HG03565 (cell line): ENCODE measurements around the gene SPPL2B.

Experiments
- ATAC-seq: cut with Tn5 transposase; IDR thresholded peaks from one replicate; pipeline ENCODE4 v1.9.1; 2021; ENCODE audit warnings: mild to moderate bottlenecking, moderate library complexity; ENCODE audit not compliant: unreplicated experiment

Gene SPPL2B

GRCh38 chr19:2321565-2322283 lies 6.8 kb upstream of the SPPL2B start:
- no peak for ATAC-seq

- no peak for ATAC-seq
Measured at GRCh38 chr19:2323707-2324106, 4.8 kb upstream of the SPPL2B start.

- ATAC-seq, result no peak
Measured at GRCh38 chr19:2324220-2324948, 4.1 kb upstream of the SPPL2B start.

GRCh38 chr19:2325281-2326046 lies 3.0 kb upstream of the SPPL2B start:
- ATAC-seq, result no peak

- ATAC-seq, result no peak
Measured at GRCh38 chr19:2326699-2327360, 1.7 kb upstream of the SPPL2B start.

GRCh38 chr19:2327773-2328400 lies 597 bp upstream of the SPPL2B start:
- ATAC-seq, result no peak

GRCh38 chr19:2329149-2329478 lies 630 bp downstream of the SPPL2B start:
- no peak for ATAC-seq

- no peak for ATAC-seq
Measured at GRCh38 chr19:2329501-2329916, 1.0 kb downstream of the SPPL2B start.

- ATAC-seq, result no peak
Measured at GRCh38 chr19:2330255-2330631, 1.8 kb downstream of the SPPL2B start.

- no peak for ATAC-seq
Measured at GRCh38 chr19:2330632-2331284, 2.3 kb downstream of the SPPL2B start.

GRCh38 chr19:2331601-2332246 lies 3.2 kb downstream of the SPPL2B start:
- ATAC-seq, result no peak

- ATAC-seq, result no peak
Measured at GRCh38 chr19:2332341-2333026, 4.0 kb downstream of the SPPL2B start.

- no peak for ATAC-seq
Measured at GRCh38 chr19:2333027-2333806, 4.7 kb downstream of the SPPL2B start.

- ATAC-seq, result no peak
Measured at GRCh38 chr19:2333807-2334211, 5.3 kb downstream of the SPPL2B start.

- no peak for ATAC-seq
Measured at GRCh38 chr19:2334426-2334825, 5.9 kb downstream of the SPPL2B start.

- no peak for ATAC-seq
Measured at GRCh38 chr19:2334986-2335846, 6.7 kb downstream of the SPPL2B start.

- ATAC-seq, result no peak
Measured at GRCh38 chr19:2335848-2336247, 7.4 kb downstream of the SPPL2B start.
